ENCODE measurements around the gene C11orf21.

- TF ChIP-seq HEY1 (CRISPR knock-in tag; IDR thresholded peaks at IDR 0.05; ENCODE audit: borderline replicate concordance): no peak
- TF ChIP-seq ZNF586 (CRISPR knock-in tag; conservative IDR thresholded peaks at IDR 0.05): no peak
- no peak for TF ChIP-seq ZBTB17 (CRISPR knock-in tag; IDR thresholded peaks at IDR 0.05)
- 0 out of 2 replicates have a peak, but pooled peaks have one; percentile 16 for TF ChIP-seq CEBPB (tag; IDR thresholded peaks at IDR 0.05)
- no peak for TF ChIP-seq ZNF318 (IDR thresholded peaks at IDR 0.05; ENCODE audit: borderline replicate concordance in 1 of 2, low read depth in 1 of 2)
- TF ChIP-seq ZNF274 (IDR thresholded peaks at IDR 0.05; ENCODE audit: borderline replicate concordance, low read depth, low read length): no peak
- no peak for TF ChIP-seq NONO (IDR thresholded peaks at IDR 0.05; ENCODE audit: low read depth in 2 of 2, low read length in 1 of 2)
- TF ChIP-seq ZNF197 (CRISPR knock-in tag; IDR thresholded peaks at IDR 0.05; ENCODE audit: low read depth): no peak
Observed at GRCh38 chr11:2268729-2269600, 32.8 kb downstream of the C11orf21 start.

Measured in K562 (cell line).